Measurements from ENCODE around the gene LRP1-AS. TPM values are rescaled to one million over a fixed set of nuclear protein-coding genes. Genes with fewer than 3 reads are reported as not detected.

LRP1-AS gene
- total RNA-seq, 1 donor from 2014 or later: 1.0 TPM

DNA sequence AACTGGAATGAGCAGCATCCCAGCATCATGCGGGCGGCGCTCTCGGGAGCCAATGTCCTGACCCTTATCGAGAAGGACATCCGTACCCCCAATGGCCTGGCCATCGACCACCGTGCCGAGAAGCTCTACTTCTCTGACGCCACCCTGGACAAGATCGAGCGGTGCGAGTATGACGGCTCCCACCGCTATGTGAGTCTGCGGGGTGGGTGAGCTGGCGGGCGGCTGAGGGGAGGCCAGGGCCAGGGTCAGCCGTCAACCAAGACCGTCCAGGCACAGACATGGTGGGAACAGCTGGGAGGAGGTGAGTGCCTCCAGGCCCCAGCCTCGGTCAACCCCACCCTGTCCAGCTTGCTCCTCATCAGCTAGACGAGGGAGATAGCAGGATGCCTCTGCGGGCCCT is 43.4 kb upstream of the LRP1-AS start:
- H3K27ac ChIP-seq (ENCODE audit: low read depth, low read length): no peak overlapping the region

GRCh38 chr12:57190037-57190436 is 42.6 kb upstream of the LRP1-AS start:
- Histone ChIP-seq H3K9ac (ENCODE audit: low read depth in 1 of 3, low read length in 3 of 3) (no peak overlapping the region), H3K4me1 (ENCODE audit: control insufficient read depth in 3 of 3, insufficient read depth in 3 of 3, low read length in 3 of 3) (no peaks in the 10 kb centered on the region), H3K27ac (ENCODE audit: low read depth, low read length) (no peak overlapping the region), H3K36me3 (ENCODE audit: control insufficient read depth in 3 of 3, insufficient read depth in 3 of 3, low read length in 3 of 3) (peaks cover 36 to 63% (median 38%) of the 10 kb centered on the region in 3 donors), H3K4me3 (ENCODE audit: low read length in 3 of 3) (no peak overlapping the region), H3K9me3 (ENCODE audit: control insufficient read depth in 3 of 3, low read length in 3 of 3) (no peaks in the 10 kb centered on the region), H3K27me3 (ENCODE audit: control insufficient read depth in 3 of 3, insufficient read depth in 3 of 3, low read length in 3 of 3) (no peaks in the 10 kb centered on the region)

More for the DNA sequence above, 43.4 kb upstream of the LRP1-AS start:
- H3K4me1 ChIP-seq (ENCODE audit: control insufficient read depth in 3 of 3, insufficient read depth in 3 of 3, low read length in 3 of 3): no peaks in the 10 kb centered on the region
- no peaks in the 10 kb centered on the region for H3K27me3 ChIP-seq (ENCODE audit: control insufficient read depth in 3 of 3, insufficient read depth in 3 of 3, low read length in 3 of 3)
- no peak overlapping the region for H3K9ac ChIP-seq (ENCODE audit: low read depth in 1 of 3, low read length in 3 of 3)
- H3K9me3 ChIP-seq (ENCODE audit: control insufficient read depth in 3 of 3, low read length in 3 of 3): no peaks in the 10 kb centered on the region
- H3K4me3 ChIP-seq (ENCODE audit: low read length in 3 of 3): no peak overlapping the region
- H3K36me3 ChIP-seq (ENCODE audit: control insufficient read depth in 3 of 3, insufficient read depth in 3 of 3, low read length in 3 of 3): peaks cover 36 to 62% (median 43%) of the 10 kb centered on the region in 3 donors

DNA sequence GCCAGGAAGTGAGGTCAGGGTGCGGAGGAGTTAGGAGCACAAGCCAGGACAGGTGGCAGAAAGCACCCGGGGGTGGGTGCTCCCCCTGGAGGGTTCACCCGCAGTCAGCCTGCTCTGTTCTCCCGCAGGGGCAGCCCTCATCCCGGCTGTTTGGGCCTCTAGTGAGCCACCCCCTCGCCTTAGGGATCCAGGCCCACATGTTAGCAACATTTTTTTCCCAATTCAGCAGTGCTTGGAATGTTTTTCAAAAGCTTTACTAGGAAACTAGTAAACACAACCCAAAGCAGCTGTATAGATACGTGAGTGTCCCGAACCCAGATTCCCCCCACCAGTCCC is 40.6 kb upstream of the LRP1-AS start:
- Histone ChIP-seq H3K27ac (ENCODE audit: low read depth, low read length) (no peak overlapping the region), H3K9ac (ENCODE audit: low read depth in 1 of 3, low read length in 3 of 3) (no peak overlapping the region), H3K4me1 (ENCODE audit: control insufficient read depth in 3 of 3, insufficient read depth in 3 of 3, low read length in 3 of 3) (no peaks in the 10 kb centered on the region), H3K27me3 (ENCODE audit: control insufficient read depth in 3 of 3, insufficient read depth in 3 of 3, low read length in 3 of 3) (peaks cover 0 to 4% (median 3%) of the 10 kb centered on the region in 3 donors), H3K4me3 (ENCODE audit: low read length in 3 of 3) (no peak overlapping the region), H3K9me3 (ENCODE audit: control insufficient read depth in 3 of 3, low read length in 3 of 3) (no peaks in the 10 kb centered on the region), H3K36me3 (ENCODE audit: control insufficient read depth in 3 of 3, insufficient read depth in 3 of 3, low read length in 3 of 3) (peaks cover 41 to 64% (median 43%) of the 10 kb centered on the region in 3 donors)

DNA sequence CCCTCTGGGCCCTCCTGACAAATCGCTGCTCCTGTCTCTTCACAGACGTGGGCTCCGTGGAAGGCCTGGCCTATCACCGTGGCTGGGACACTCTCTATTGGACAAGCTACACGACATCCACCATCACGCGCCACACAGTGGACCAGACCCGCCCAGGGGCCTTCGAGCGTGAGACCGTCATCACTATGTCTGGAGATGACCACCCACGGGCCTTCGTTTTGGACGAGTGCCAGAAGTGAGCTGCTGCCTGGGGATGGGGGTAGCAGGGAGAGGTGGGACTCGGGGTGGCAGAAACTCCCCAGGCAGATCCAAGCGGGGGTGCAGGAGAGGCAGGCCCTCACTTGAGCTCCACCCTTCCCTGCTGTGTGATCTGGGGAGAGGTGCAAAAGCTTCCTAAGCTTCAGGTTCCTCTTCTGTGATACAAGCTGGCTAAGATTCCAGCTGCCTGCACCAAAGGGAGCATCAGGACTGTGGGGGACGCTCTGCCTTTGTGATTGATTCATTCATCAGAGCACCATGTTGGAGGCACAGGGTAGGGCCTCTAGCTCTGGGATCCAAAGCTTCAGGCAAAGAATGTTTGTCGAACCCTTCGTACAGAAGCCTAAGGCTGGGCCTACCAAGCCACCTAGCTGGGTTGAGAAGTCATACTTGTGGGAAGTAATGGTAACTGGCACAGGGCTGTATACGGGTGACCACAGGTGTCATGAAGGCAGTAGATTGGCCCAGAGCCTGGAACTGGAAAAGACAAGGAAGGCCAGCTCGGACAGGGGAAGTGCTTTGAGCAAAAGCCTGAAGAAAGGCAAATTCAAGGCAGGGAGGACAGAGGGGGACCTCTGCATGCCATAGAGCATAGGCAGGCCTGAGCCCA is 40.0 kb upstream of the LRP1-AS start:
- no peaks in the 10 kb centered on the region for H3K9me3 ChIP-seq (ENCODE audit: control insufficient read depth in 3 of 3, low read length in 3 of 3)
- H3K27ac ChIP-seq (ENCODE audit: low read depth, low read length): no peak overlapping the region
- H3K4me3 ChIP-seq (ENCODE audit: low read length in 3 of 3): no peak overlapping the region
- H3K9ac ChIP-seq (ENCODE audit: low read depth in 1 of 3, low read length in 3 of 3): peak overlapping the region in 1 of 3 donors; percentile 16
- H3K4me1 ChIP-seq (ENCODE audit: control insufficient read depth in 3 of 3, insufficient read depth in 3 of 3, low read length in 3 of 3): no peaks in the 10 kb centered on the region
- H3K36me3 ChIP-seq (ENCODE audit: control insufficient read depth in 3 of 3, insufficient read depth in 3 of 3, low read length in 3 of 3): peaks cover 39 to 60% (median 42%) of the 10 kb centered on the region in 3 donors
- peaks cover 0 to 4% (median 3%) of the 10 kb centered on the region in 3 donors for H3K27me3 ChIP-seq (ENCODE audit: control insufficient read depth in 3 of 3, insufficient read depth in 3 of 3, low read length in 3 of 3)

- H3K9ac ChIP-seq (ENCODE audit: low read depth in 1 of 3, low read length in 3 of 3): no peak overlapping the region
- H3K27me3 ChIP-seq (ENCODE audit: control insufficient read depth in 3 of 3, insufficient read depth in 3 of 3, low read length in 3 of 3): peaks cover 0 to 4% (median 3%) of the 10 kb centered on the region in 3 donors
- H3K4me1 ChIP-seq (ENCODE audit: control insufficient read depth in 3 of 3, insufficient read depth in 3 of 3, low read length in 3 of 3): no peaks in the 10 kb centered on the region
- no peak overlapping the region for H3K4me3 ChIP-seq (ENCODE audit: low read length in 3 of 3)
- H3K27ac ChIP-seq (ENCODE audit: low read depth, low read length): no peak overlapping the region
- no peaks in the 10 kb centered on the region for H3K9me3 ChIP-seq (ENCODE audit: control insufficient read depth in 3 of 3, low read length in 3 of 3)
- H3K36me3 ChIP-seq (ENCODE audit: control insufficient read depth in 3 of 3, insufficient read depth in 3 of 3, low read length in 3 of 3): peaks cover 27 to 52% (median 33%) of the 10 kb centered on the region in 3 donors
These were observed 38.6 kb upstream of the LRP1-AS start for GRCh38 chr12:57185906-57186508.

GRCh38 chr12:57185403-57185802 is 38.0 kb upstream of the LRP1-AS start:
- peaks cover 30 to 55% (median 32%) of the 10 kb centered on the region in 3 donors for H3K36me3 ChIP-seq (ENCODE audit: control insufficient read depth in 3 of 3, insufficient read depth in 3 of 3, low read length in 3 of 3)

GRCh38 chr12:57183939-57184725 is 36.7 kb upstream of the LRP1-AS start:
- Histone ChIP-seq H3K9me3 (ENCODE audit: control insufficient read depth in 3 of 3, low read length in 3 of 3) (no peaks in the 10 kb centered on the region), H3K9ac (ENCODE audit: low read depth in 1 of 3, low read length in 3 of 3) (no peak overlapping the region)

More at GRCh38 chr12:57185403-57185802, 38.0 kb upstream of the LRP1-AS start:
- H3K9ac ChIP-seq (ENCODE audit: low read depth in 1 of 3, low read length in 3 of 3): no peak overlapping the region
- H3K27me3 ChIP-seq (ENCODE audit: control insufficient read depth in 3 of 3, insufficient read depth in 3 of 3, low read length in 3 of 3): peaks cover 0 to 4% (median 3%) of the 10 kb centered on the region in 3 donors
- no peaks in the 10 kb centered on the region for H3K9me3 ChIP-seq (ENCODE audit: control insufficient read depth in 3 of 3, low read length in 3 of 3)
- H3K4me3 ChIP-seq (ENCODE audit: low read length in 3 of 3): no peak overlapping the region
- no peaks in the 10 kb centered on the region for H3K4me1 ChIP-seq (ENCODE audit: control insufficient read depth in 3 of 3, insufficient read depth in 3 of 3, low read length in 3 of 3)
- H3K27ac ChIP-seq (ENCODE audit: low read depth, low read length): no peak overlapping the region

GRCh38 chr12:57182918-57183575 is 35.6 kb upstream of the LRP1-AS start:
- Histone ChIP-seq H3K27ac (ENCODE audit: low read depth, low read length) (no peak overlapping the region), H3K36me3 (ENCODE audit: control insufficient read depth in 3 of 3, insufficient read depth in 3 of 3, low read length in 3 of 3) (peaks cover 30 to 67% (median 38%) of the 10 kb centered on the region in 3 donors), H3K27me3 (ENCODE audit: control insufficient read depth in 3 of 3, insufficient read depth in 3 of 3, low read length in 3 of 3) (peaks cover 0 to 4% (median 3%) of the 10 kb centered on the region in 3 donors), H3K4me1 (ENCODE audit: control insufficient read depth in 3 of 3, insufficient read depth in 3 of 3, low read length in 3 of 3) (no peaks in the 10 kb centered on the region), H3K9ac (ENCODE audit: low read depth in 1 of 3, low read length in 3 of 3) (no peak overlapping the region), H3K4me3 (ENCODE audit: low read length in 3 of 3) (no peak overlapping the region), H3K9me3 (ENCODE audit: control insufficient read depth in 3 of 3, low read length in 3 of 3) (no peaks in the 10 kb centered on the region)

More at GRCh38 chr12:57183939-57184725, 36.7 kb upstream of the LRP1-AS start:
- no peak overlapping the region for H3K27ac ChIP-seq (ENCODE audit: low read depth, low read length)
- no peaks in the 10 kb centered on the region for H3K4me1 ChIP-seq (ENCODE audit: control insufficient read depth in 3 of 3, insufficient read depth in 3 of 3, low read length in 3 of 3)
- H3K27me3 ChIP-seq (ENCODE audit: control insufficient read depth in 3 of 3, insufficient read depth in 3 of 3, low read length in 3 of 3): peaks cover 0 to 4% (median 3%) of the 10 kb centered on the region in 3 donors
- H3K4me3 ChIP-seq (ENCODE audit: low read length in 3 of 3): no peak overlapping the region
- H3K36me3 ChIP-seq (ENCODE audit: control insufficient read depth in 3 of 3, insufficient read depth in 3 of 3, low read length in 3 of 3): peaks cover 37 to 64% (median 40%) of the 10 kb centered on the region in 3 donors

GRCh38 chr12:57181561-57182155 is 34.2 kb upstream of the LRP1-AS start:
- Histone ChIP-seq H3K4me1 (ENCODE audit: control insufficient read depth in 3 of 3, insufficient read depth in 3 of 3, low read length in 3 of 3) (no peaks in the 10 kb centered on the region), H3K9me3 (ENCODE audit: control insufficient read depth in 3 of 3, low read length in 3 of 3) (no peaks in the 10 kb centered on the region), H3K36me3 (ENCODE audit: control insufficient read depth in 3 of 3, insufficient read depth in 3 of 3, low read length in 3 of 3) (peaks cover 24 to 69% (median 38%) of the 10 kb centered on the region in 3 donors), H3K9ac (ENCODE audit: low read depth in 1 of 3, low read length in 3 of 3) (no peak overlapping the region), H3K27ac (ENCODE audit: low read depth, low read length) (no peak overlapping the region), H3K4me3 (ENCODE audit: low read length in 3 of 3) (no peak overlapping the region), H3K27me3 (ENCODE audit: control insufficient read depth in 3 of 3, insufficient read depth in 3 of 3, low read length in 3 of 3) (peaks cover 0 to 4% (median 3%) of the 10 kb centered on the region in 3 donors)
